ENCODE results near the gene HMCN1. TPM values are rescaled to one million over a fixed set of nuclear protein-coding genes. Genes with fewer than 3 reads are reported as not detected.

The HMCN1 gene
- total RNA-seq, 4 donors from 2014 or later = 1.0 to 8.1 (median 2.5) TPM

GRCh38 chr1:185987611-185988321, 253.6 kb downstream of the HMCN1 start:
- H3K4me3 ChIP-seq (ENCODE audit: low read depth, poor library complexity, severe bottlenecking) = no peak overlapping the region
- intact Hi-C loops (cut with DNase I; ENCODE audit: low total_unique reads) = no loop called here
- DNase-seq (ENCODE audit: low spot score in 2 of 2) = no peak
- WGBS, 2 donors = 85 to 88% methylated on average over 7 of the region's 7 CpGs
- TF ChIP-seq POLR2A (IDR thresholded peaks at IDR 0.05) (no peak), CTCF (IDR thresholded peaks at IDR 0.05) (no peak)

- TF ChIP-seq POLR2A (IDR thresholded peaks at IDR 0.05) (no peak), CTCF (IDR thresholded peaks at IDR 0.05) (no peak)
- DNase-seq (ENCODE audit: low spot score in 2 of 2) = no peak
- intact Hi-C loops (cut with DNase I; ENCODE audit: low total_unique reads) = no loop called here
- no peak overlapping the region for H3K4me3 ChIP-seq (ENCODE audit: low read depth, poor library complexity, severe bottlenecking)
Measured at GRCh38 chr1:185990565-185990964, 256.4 kb downstream of the HMCN1 start.

- intact Hi-C loops (cut with DNase I; ENCODE audit: low total_unique reads) = no loop called here
- no peak for DNase-seq (ENCODE audit: low spot score in 2 of 2)
- TF ChIP-seq POLR2A (IDR thresholded peaks at IDR 0.05) (no peak), CTCF (IDR thresholded peaks at IDR 0.05) (no peak)
- H3K4me3 ChIP-seq (ENCODE audit: low read depth, poor library complexity, severe bottlenecking) = no peak overlapping the region
- WGBS, 2 donors = 80 to 85% methylated on average over 2 of the region's 2 CpGs
Measured at GRCh38 chr1:185991266-185991665, 257.1 kb downstream of the HMCN1 start.

- intact Hi-C loops (cut with DNase I; ENCODE audit: low total_unique reads) = no loop called here
- H3K4me3 ChIP-seq (ENCODE audit: low read depth, poor library complexity, severe bottlenecking) = no peak overlapping the region
- 83 to 86% methylated on average over 2 of the region's 2 CpGs for WGBS, 2 donors
- no peak for TF ChIP-seq CTCF (IDR thresholded peaks at IDR 0.05)
- TF ChIP-seq POLR2A (IDR thresholded peaks at IDR 0.05) = no peak
- DNase-seq (ENCODE audit: low spot score in 2 of 2) = peak; percentile 14 to 87
Measured at GRCh38 chr1:185996211-185996610, 262.0 kb downstream of the HMCN1 start.

GRCh38 chr1:185998391-185998790, 264.2 kb downstream of the HMCN1 start:
- WGBS, 2 donors = 93 to 95% methylated on average over 2 of the region's 2 CpGs
- no peak for DNase-seq (ENCODE audit: low spot score in 2 of 2)

More at GRCh38 chr1:185998391-185998790, 264.2 kb downstream of the HMCN1 start:
- H3K4me3 ChIP-seq (ENCODE audit: low read depth, poor library complexity, severe bottlenecking) = no peak overlapping the region
- intact Hi-C loops (cut with DNase I; ENCODE audit: low total_unique reads) = no loop called here
- no peak for TF ChIP-seq CTCF (IDR thresholded peaks at IDR 0.05)
- no peak for TF ChIP-seq POLR2A (IDR thresholded peaks at IDR 0.05)

Measured in lower leg skin (tissue), 4 donors.